ENCODE measurements around the gene DEDD2.

Gene DEDD2

GRCh38 chr19:42220751-42221097 lies 3.2 kb upstream of the DEDD2 start:
- no peak for DNase-seq (ENCODE audit: low read depth)
- TF ChIP-seq CTCF (IDR thresholded peaks at IDR 0.05; ENCODE audit: insufficient read depth, low read depth, low read length, missing control alignments), result no peak
- H3K4me3 ChIP-seq (ENCODE audit: low read length), result peak overlapping the region; percentile 95

DNA sequence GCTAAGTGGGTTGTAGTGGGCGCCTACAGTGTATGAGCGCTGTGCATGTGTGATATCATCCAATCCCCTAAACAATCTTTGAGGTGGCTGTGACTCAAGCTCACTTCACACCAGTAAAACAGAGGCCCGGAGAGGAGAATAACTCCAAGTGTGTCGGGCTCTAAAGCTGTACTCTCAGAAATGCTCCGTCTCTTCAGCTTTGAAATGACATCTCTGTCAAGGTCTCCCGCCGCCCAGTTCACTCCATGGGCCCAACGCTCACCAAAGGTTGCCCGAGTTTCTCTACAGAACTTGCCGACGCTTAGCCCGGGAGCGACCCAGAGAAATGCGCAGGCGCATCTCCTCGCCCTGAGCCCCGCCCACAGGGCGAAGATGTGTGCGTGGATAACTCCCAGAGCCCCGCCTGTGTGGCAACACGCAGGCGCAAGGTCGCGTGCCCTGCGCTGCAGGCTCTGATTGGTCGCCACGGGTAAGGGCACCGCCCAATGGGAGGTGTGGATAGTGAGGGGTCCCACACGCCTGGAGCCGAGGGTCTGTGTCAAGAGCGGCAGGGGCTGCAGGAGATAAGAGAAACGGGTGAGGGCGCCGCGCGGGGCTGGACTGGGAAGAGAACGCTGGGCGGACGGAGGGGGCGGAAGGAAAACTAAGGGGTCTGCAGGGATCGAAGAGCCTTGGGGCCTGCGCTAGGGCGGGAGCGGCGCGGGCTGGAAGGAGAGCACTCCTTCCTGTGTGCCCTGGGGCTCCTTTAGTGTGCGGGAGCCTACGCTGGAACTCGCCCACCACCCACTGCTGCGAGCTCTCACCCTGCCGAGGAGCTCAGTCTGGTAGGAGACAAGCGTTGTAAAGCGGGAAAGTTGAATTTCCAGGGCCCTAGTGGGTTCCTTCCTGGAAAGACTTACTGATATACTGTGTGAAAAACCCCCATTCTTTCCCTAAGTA lies 2.6 kb upstream of the DEDD2 start, which contains the start of gene ZNF526:
Gene ZNF526, plus strand, starts transcription at position 501 of the 939 bp plus-strand sequence. CDS start 4,092 bp downstream, outside the sequence.
- peak; percentile 98 for DNase-seq (ENCODE audit: low read depth)
- TF ChIP-seq CTCF (IDR thresholded peaks at IDR 0.05; ENCODE audit: insufficient read depth, low read depth, low read length, missing control alignments), result no peak

GRCh38 chr19:42216653-42217519 lies 591 bp downstream of the DEDD2 start:
- no peak for TF ChIP-seq CTCF (IDR thresholded peaks at IDR 0.05; ENCODE audit: insufficient read depth, low read depth, low read length, missing control alignments)
- H3K4me3 ChIP-seq (ENCODE audit: low read length), result peak overlapping the region; percentile 93
- DNase-seq (ENCODE audit: low read depth), result peak; percentile 48

More for the DNA sequence above, 2.6 kb upstream of the DEDD2 start, which contains the start of gene ZNF526:
- peak within 1 kb of the TSS; percentile 95 for H3K4me3 ChIP-seq (ENCODE audit: low read length)

- TF ChIP-seq CTCF (IDR thresholded peaks at IDR 0.05; ENCODE audit: insufficient read depth, low read depth, low read length, missing control alignments), result no peak
- DNase-seq (ENCODE audit: low read depth), result no peak
- no peak overlapping the region for H3K4me3 ChIP-seq (ENCODE audit: low read length)
Measured at GRCh38 chr19:42214810-42215485, 2.5 kb downstream of the DEDD2 start.

DNA sequence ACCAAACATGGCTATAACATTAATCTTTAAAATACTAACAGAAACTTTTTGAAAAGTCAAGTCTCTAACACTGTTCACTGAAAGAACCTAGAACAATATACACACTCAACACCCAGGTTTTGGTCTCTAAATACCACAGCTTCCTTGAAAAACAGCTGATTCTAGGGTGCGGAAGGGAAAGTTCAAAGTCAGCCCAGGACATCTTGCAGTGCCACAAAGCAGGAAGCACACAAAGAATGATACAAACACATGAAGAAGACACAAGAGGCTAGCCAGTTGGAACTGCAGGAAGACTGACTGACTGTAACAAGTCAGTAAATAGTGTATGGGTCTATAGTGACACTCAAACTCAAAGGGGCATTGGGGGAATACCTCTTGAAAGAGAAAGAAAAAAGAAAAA lies 4.6 kb downstream of the DEDD2 start:
- DNase-seq (ENCODE audit: low read depth), result no peak
- H3K4me3 ChIP-seq (ENCODE audit: low read length), result no peak overlapping the region
- TF ChIP-seq CTCF (IDR thresholded peaks at IDR 0.05; ENCODE audit: insufficient read depth, low read depth, low read length, missing control alignments), result no peak

- no peak for DNase-seq (ENCODE audit: low read depth)
- TF ChIP-seq CTCF (IDR thresholded peaks at IDR 0.05; ENCODE audit: insufficient read depth, low read depth, low read length, missing control alignments), result no peak
- H3K4me3 ChIP-seq (ENCODE audit: low read length), result no peak overlapping the region
Measured at GRCh38 chr19:42208612-42209011, 8.9 kb downstream of the DEDD2 start.
